Fibroblast of the aortic adventitia (primary cell): ENCODE data around the gene XYLB. TPM values are rescaled to one million over a fixed set of nuclear protein-coding genes. Genes with fewer than 3 reads are reported as not detected.

ENCODE experiments used
- DNase-seq: peaks from one replicate; pipeline ENCODE4 v3.0.0-alpha.2; 2010; ENCODE audit warnings: low read depth
- H3K4me3 ChIP-seq: 2 replicates; pipeline ENCODE4 v1.5.1; 2011; ENCODE audit warnings: low read depth, mild to moderate bottlenecking, control low read depth, low read length, moderate library complexity
- CTCF ChIP-seq: IDR thresholded peaks from 2 replicates; pipeline ENCODE4 v1.5.1; 2011; ENCODE audit warnings: mild to moderate bottlenecking, low read length, control low read depth, inconsistent platforms; ENCODE audit not compliant: insufficient read depth
- total RNA-seq: library from RNA; depleted of rRNA; stranded (reverse); fragments of >200 nt; gene quantifications from 2 replicates; pipeline ENCODE4 v1.2.3, GENCODE V29; 2012; ENCODE audit warnings: low replicate concordance

Gene XYLB
- total RNA-seq, 1 donor = 12.2 TPM

GRCh38 chr3:38375488-38376097 lies 29.0 kb downstream of the XYLB start:
- no peak overlapping the region for H3K4me3 ChIP-seq
- no peak for DNase-seq
- TF ChIP-seq CTCF = no peak

- no peak for TF ChIP-seq CTCF
- H3K4me3 ChIP-seq = no peak overlapping the region
- no peak for DNase-seq
Measured at GRCh38 chr3:38376098-38376816, 29.7 kb downstream of the XYLB start.

GRCh38 chr3:38379201-38379770 lies 32.7 kb downstream of the XYLB start:
- no peak for TF ChIP-seq CTCF
- no peak overlapping the region for H3K4me3 ChIP-seq
- no peak for DNase-seq

GRCh38 chr3:38382506-38383080 lies 36.0 kb downstream of the XYLB start:
- TF ChIP-seq CTCF = no peak
- no peak overlapping the region for H3K4me3 ChIP-seq
- no peak for DNase-seq

GRCh38 chr3:38383156-38383875 lies 36.7 kb downstream of the XYLB start:
- no peak for TF ChIP-seq CTCF
- DNase-seq = no peak
- no peak overlapping the region for H3K4me3 ChIP-seq

GRCh38 chr3:38386992-38387750 lies 40.6 kb downstream of the XYLB start:
- no peak for DNase-seq
- no peak overlapping the region for H3K4me3 ChIP-seq
- TF ChIP-seq CTCF = no peak
